ENCODE measurements around the gene TCHHL1. TPM values are rescaled to one million over a fixed set of nuclear protein-coding genes. Genes with fewer than 3 reads are reported as not detected.

Gene TCHHL1
- total and polyA plus RNA-seq, 2 of the 8 experiments (the other 6 are each of a cell fraction or from before 2014, with no cell fraction given): not detected

DNA sequence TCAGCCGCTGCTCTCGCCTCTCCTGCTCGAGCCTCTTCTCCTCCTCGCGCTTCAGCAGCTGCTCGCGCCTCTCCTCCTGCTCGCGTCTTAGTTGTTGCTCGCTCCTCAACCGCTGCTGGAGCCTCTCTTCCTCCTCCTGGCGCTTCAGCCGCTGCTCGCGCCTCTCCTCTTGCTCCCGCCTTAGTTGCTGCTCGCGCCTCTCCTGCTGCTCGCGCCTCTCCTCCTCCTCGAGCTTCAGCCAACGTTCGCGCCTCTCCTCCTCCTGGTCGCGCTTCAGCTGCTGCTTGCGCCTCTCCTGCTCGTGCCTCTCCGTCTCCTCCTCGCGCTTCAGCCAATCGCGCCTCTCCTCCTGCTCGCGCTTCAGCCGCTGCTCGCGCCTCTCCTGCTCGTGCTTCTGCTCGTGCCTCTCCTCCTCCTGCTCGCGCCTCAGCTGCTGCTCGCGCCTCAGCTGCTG lies 22.7 kb upstream of the TCHHL1 start:
- Histone ChIP-seq H3K79me1 (ENCODE audit: low read depth, low read length) (no peaks in the 10 kb centered on the region), H3K4me3 (ENCODE audit: extremely low read depth in 1 of 4, insufficient read depth in 2 of 4, low read depth in 3 of 4, low read length in 4 of 4) (peak overlapping the region in 3 of 4 experiments; percentile 12 to 40 (median 23); a peak in 6 of 8 replicates), H3K9me3 (ENCODE audit: insufficient read depth in 2 of 2, low read depth in 1 of 2, low read length in 1 of 2) (peaks cover 0 to 52% of the 10 kb centered on the region in 2 experiments; a peak in 3 of 4 replicates), H2BK120ac (replicated peaks; ENCODE audit: low read depth, low read length) (no peak overlapping the region), H3K4me1 (replicated peaks in 1 of 4; ENCODE audit: control insufficient read depth in 3 of 4, insufficient read depth in 4 of 4, low read length in 3 of 4) (peaks cover 0 to 11% (median 4%) of the 10 kb centered on the region in 4 experiments; a peak in 5 of 7 replicates), H2BK12ac (ENCODE audit: low read depth, low read length) (peak overlapping the region; percentile 98; the same call in 1 of the 2 replicates), H3K36me3 (ENCODE audit: control insufficient read depth in 2 of 4, insufficient read depth in 4 of 4, low read length in 3 of 4) (peaks cover 0 to 2% (median 0%) of the 10 kb centered on the region in 4 experiments; a peak in 1 of 8 replicates), H3K27ac (ENCODE audit: low read depth, low read length) (no peak overlapping the region), H3K4ac (replicated peaks; ENCODE audit: insufficient read length, low read depth, low read length) (no peak overlapping the region), H3K79me2 (ENCODE audit: control insufficient read depth in 1 of 2, insufficient read depth in 2 of 2, low read length in 2 of 2) (no peaks in the 10 kb centered on the region), H2BK15ac (ENCODE audit: low read length) (peak overlapping the region; percentile 92; the same call in 1 of the 2 replicates), H4K8ac (ENCODE audit: extremely low read depth, insufficient read depth, low read length) (peak overlapping the region; percentile 82), H3K23ac (ENCODE audit: insufficient read length) (no peak overlapping the region), H3K4me2 (ENCODE audit: insufficient read depth in 1 of 2, low read depth in 2 of 2, low read length in 2 of 2) (peak overlapping the region; percentile 51 to 91), H4K20me1 (replicated peaks in 1 of 2; ENCODE audit: control insufficient read depth in 1 of 2, insufficient read depth in 2 of 2, low read length in 2 of 2) (peaks cover 0 to 3% of the 10 kb centered on the region in 2 experiments), H2AK5ac (ENCODE audit: low read depth, low read length) (no peak overlapping the region), H2BK20ac (ENCODE audit: low read length) (peak overlapping the region; percentile 61; the same call in 1 of the 2 replicates), H3K27me3 (replicated peaks in 1 of 4; ENCODE audit: control insufficient read depth in 3 of 4, extremely low read depth in 1 of 4, insufficient read depth in 3 of 4, low read length in 3 of 4) (peaks cover 55 to 79% (median 77%) of the 10 kb centered on the region in 4 experiments), H4K5ac (ENCODE audit: insufficient read length, low read depth, low read length) (no peak overlapping the region), H3K9ac (replicated peaks in 1 of 4; ENCODE audit: extremely low read depth in 1 of 4, low read depth in 3 of 4, low read length in 3 of 4) (no peak overlapping the region), H2BK5ac (ENCODE audit: low read depth, low read length) (peak overlapping the region; percentile 60; the same call in 1 of the 2 replicates), H3K23me2 (ENCODE audit: low read depth, low read length) (peaks cover 25% of the 10 kb centered on the region; the same call in 1 of the 2 replicates), H3K14ac (ENCODE audit: insufficient read length) (no peak overlapping the region), H3K56ac (replicated peaks; ENCODE audit: insufficient read length, low read depth, low read length) (no peak overlapping the region), H2AFZ (ENCODE audit: low read length) (peak overlapping the region; percentile 87; the same call in 1 of the 2 replicates), H4K91ac (replicated peaks; ENCODE audit: insufficient read length, low read length) (peak overlapping the region; percentile 40), H3K18ac (ENCODE audit: extremely low read depth, low read length) (peak overlapping the region; percentile 78; the same call in 1 of the 2 replicates)
- ChIA-PET POLR2A (ENCODE audit: partially characterized antibody) (interaction anchor here (0.6 to 0.9 kb wide), 2 partner anchors 72 to 179 kb away, joined by 3 to 4 read pairs; no protein-coding TSS in a partner anchor), CTCF (ENCODE audit: partially characterized antibody) (interaction anchor here (0.7 to 2.4 kb wide), 5 partner anchors 59 to 348 kb away, joined by 3 to 10 read pairs (median 4); no protein-coding TSS in a partner anchor)
- WGBS, 2 experiments (ENCODE audit: extremely low coverage in 1 of 2, insufficient coverage in 1 of 2, insufficient read length in 1 of 2, insufficient replicate concordance in 2 of 2, low coverage in 1 of 2, low lambda C conversion rate in 2 of 2, missing lambda C conversion rate in 1 of 2): 47% methylated on average over 25 of the region's 44 CpGs; no CpG with 5 or more reads in 1 of the 2 experiments
- no peak for FAIRE-seq
- DNase-seq (ENCODE audit: low read depth in 1 of 2, low spot score in 2 of 2): peak in 1 of 2 experiments; percentile 70
- peak; percentile 82 for TF ChIP-seq E2F6 (IDR thresholded peaks at IDR 0.05)
- TF ChIP-seq EZH2 (IDR thresholded peaks at IDR 0.05; ENCODE audit: low read depth, low read length, severe bottlenecking): peak; percentile 72
- no peak for TF ChIP-seq POU5F1 (IDR thresholded peaks at IDR 0.05; ENCODE audit: low read depth, low read length)
- TF ChIP-seq POLR2A (IDR thresholded peaks at IDR 0.05; ENCODE audit: control extremely low read depth in 1 of 2, low read depth in 2 of 2, low read length in 2 of 2): no peak
- TF ChIP-seq, protein P1, sequence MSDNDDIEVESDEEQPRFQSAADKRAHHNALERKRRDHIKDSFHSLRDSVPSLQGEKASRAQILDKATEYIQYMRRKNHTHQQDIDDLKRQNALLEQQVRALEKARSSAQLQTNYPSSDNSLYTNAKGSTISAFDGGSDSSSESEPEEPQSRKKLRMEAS (IDR thresholded peaks at IDR 0.05): peak; percentile 82
- peak; percentile 1; the same call in 1 of the 2 replicates for TF ChIP-seq SUZ12 (IDR thresholded peaks at IDR 0.05; ENCODE audit: low read length)
